Stimulated activated CD4-positive, alpha-beta T cell treated with anti-CD3 and anti-CD28 coated beads, Interleukin-1b, Interleukin-23, amount 100 ng/mL, for 24 hours (primary cell): Measurements from ENCODE around the gene ING3.

ENCODE experiments used
- DNase-seq, 4 experiments: peaks; one replicate each; pipeline ENCODE4 v3.0.0-alpha.2; 2020; ENCODE audit warnings: low read depth in 4 of 4, low spot score in 1 of 4

Gene ING3

DNA sequence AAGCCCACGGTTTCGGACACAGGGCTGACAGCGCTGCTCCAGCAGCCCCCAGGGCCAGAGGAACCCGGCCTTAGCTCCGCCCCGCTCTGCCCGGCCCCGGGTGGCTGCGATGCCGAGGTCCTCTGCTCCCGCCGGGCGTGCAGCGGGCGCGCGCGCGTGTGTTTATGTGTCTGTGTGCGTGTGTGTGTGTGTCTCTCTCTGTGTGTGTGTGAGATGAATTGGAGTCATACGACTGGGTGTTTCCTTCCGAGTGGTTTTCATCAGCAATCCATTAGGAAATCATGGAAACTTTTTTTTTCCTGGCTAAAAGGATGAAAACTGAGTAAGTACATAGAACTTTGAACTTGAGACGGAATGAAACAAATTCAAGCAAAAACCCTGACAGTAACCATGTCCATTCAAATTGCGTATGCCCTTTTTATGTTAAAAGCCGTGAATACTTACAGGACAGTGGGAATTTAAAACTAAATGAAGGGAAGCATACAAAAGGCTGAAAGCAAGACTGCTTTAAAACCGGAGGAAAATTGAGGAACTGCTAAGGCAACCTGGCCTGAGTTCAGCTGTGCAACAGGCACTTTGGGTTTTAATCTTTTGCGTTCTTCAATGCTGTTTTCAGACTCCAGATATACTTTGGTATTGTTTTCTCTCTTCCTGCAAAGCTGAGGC, 38.1 kb downstream of the ING3 start, which contains the start of gene CPED1:
CPED1 (plus strand) TSS at position 121 of the 666 bp plus-strand sequence. CDS start 911 bp downstream, outside the sequence.
- DNase-seq, result peak in 2 of 4 experiments; percentile 10 to 18

DNA sequence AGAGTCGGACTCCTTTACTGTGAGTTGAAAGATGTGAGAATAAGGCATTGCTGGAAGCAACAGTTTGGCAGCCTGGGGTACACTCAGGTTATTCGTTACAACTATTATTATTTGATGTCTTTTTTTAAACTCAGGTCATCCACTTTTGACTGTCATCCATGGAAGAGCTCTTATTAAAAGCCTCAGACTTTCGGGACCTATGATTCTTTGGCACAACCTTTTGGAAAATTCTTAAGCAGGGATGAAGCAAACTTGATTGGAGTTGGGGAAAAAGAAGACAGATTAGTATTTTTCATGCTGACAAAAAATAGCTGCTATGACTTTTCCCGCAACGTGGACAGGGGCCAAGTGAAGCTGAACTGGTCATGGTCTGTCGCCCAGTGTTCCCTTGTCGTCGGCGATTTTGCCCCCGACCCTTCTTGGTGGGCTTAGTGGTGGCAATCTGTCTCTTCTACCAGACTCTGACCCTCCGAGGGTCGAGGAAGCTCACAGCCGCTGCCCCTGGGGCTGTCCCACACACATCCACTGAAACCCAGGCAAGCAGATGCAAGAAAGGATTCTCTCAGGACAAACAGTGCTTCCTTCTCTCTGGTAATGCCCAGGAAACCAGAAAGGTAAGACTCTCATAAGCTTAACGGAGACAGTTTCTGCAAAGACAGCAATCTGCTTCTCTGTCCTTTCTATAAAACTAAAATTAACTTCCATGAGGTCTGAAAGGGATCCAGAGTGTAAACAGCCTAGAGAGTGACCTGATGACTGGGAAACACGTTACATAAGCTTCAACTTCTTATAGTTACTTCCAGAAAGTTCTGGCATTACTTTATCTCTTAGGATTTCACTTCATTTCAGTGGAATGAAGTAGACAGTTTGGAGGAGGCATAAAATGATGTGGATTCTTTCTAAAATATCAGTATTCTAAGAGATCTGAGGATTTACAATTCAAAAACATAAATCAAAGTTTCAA, 39.0 kb downstream of the ING3 start:
- DNase-seq, result no peak

DNA sequence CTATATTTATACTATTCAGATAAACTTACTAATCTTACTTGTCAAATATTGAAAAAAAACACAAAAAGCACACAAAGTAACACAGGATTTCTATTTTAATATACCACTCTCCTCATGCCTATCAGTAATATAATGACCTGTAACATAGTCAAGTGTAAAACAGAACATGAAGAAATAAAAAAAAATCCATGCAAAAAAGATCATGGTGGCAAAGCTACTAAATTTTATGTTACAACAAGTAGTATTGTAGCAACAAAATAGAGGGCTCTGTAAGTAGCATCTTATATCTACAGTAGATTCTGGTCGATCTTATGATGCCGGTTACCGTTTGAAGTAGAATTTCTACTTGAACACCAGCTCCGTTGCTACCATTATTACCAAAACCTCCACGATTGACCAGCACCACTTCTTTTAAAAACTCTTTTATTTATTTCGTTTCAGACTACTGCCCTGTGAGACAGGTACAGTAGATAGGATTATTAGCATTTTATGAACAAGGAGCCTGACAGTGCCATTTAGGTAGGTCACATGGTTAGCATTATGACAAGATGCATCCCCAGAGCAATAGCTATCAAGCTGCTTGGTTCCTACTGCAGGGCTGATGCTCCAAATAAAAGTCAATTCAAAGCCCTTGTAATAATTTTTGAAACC, 40.0 kb downstream of the ING3 start:
- no peak for DNase-seq

DNA sequence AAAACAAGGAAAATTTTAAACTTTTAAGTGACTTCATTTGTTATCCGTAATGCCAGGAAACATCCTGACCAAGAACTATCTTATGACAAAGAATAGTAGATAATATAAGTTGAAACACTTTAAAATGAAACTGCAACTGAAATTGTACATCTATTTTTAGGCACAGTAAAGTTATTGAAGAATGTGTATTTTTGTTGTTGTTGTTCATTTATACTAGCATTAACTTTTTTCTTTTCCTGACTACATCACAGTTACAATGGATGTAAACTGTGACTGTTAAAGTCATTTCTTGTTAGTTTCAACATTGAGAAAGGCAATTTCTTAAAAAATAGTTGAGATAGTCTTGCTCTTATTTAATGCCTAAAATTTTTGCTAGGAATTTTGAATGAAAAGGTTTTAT, 40.6 kb downstream of the ING3 start:
- no peak for DNase-seq

DNA sequence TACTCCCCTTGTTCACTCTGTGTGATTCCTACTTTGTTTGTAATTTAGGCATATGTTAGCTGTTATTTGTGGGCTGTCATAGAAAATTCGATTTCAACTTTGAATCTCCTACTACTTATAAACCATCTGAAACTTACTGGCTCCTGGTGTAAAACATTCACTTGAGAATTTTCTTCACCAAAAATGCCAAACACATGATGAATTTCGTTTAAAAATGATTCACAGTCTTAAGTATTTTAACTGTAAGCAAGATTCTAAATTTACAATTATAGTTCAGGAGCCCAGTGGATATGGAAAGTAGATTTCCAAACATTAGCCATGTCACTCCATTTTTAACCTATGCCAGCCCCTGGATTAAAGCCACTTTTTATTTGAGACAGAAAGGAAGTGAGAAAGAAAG, 41.0 kb downstream of the ING3 start:
- no peak for DNase-seq

DNA sequence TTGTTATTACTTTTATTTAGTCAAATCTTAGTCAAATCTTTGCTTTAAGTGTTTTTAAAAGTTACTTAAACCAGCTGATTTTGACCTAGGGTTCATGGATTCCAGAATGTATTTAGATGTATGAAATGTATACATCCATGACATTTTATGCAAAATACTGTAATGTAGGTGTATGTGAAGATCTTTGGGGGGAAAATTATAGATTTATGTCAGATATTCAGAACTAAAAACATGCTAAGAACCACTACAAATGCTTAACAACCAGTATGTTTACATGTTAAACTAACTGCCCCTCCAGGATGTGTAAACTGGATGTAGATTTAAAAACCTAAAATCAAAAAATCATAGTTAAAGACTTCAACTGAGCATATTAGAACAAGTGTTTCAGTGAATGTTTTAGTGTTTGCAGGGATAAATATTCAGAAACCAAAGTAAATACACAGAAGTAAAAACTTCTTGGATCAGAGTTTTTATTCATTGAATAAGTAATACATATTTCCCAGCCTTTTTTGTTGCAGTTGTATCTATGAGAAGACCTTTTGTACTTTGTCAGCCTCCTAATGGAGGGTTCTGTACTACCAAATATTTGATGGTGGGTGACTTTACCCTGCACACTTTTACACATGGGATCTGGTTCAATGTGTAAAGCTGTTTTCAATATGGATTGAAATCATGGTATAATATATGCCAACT, 41.8 kb downstream of the ING3 start:
- DNase-seq, result no peak

DNA sequence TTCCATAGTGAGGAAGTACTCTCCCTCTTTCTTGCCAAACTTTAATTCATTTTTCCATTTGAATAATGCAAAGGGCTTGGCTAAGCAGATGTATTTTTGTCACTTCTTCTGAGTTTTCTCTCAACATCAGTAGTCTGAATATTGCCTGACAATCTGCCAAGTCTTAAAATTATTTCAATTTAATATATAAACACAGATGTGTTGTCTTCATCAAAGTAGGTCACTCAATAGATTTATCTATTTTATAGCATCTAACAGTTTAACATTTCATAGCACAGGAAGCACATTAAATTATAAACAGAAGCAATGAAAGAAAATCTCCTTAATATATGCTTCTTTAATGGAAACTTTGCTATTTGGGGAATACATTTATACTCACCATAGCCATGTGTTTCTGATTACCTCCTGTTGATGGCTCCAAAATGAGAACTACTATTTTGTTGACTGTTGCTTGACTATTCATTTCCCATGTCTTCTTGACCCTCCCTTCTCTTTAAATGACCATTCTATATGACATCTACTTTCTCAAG, 42.5 kb downstream of the ING3 start:
- DNase-seq, result no peak

DNA sequence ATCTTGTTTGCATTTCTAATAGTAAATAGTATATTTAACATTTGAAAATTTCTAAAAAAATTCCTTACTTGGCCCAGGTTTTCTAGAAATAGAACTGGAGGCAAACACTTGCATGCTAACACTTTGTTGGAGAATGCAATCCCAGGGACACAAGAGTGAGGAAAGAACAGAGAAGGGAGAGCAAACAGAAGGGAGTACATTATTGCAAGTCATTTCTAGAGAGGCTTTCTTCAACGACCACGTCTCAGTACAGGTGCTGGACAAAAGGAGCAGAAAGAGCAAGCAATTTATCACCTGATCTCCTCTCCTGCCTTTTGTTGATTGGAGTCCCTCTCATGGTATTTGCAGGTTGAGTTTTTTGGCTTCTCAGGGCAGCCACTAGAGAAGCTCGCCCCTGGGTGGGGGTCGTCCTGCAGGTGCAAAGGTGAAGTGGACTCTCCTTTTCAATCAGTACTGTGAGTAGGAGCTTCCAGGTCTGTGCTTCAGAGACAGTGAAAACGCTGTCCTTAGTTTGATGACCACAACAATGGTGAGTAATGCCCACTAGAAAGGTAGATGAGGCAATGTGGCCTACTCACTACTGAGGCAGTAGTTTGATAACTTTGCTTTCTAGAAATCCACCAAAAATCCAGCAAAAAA, 43.1 kb downstream of the ING3 start:
- no peak for DNase-seq

DNA sequence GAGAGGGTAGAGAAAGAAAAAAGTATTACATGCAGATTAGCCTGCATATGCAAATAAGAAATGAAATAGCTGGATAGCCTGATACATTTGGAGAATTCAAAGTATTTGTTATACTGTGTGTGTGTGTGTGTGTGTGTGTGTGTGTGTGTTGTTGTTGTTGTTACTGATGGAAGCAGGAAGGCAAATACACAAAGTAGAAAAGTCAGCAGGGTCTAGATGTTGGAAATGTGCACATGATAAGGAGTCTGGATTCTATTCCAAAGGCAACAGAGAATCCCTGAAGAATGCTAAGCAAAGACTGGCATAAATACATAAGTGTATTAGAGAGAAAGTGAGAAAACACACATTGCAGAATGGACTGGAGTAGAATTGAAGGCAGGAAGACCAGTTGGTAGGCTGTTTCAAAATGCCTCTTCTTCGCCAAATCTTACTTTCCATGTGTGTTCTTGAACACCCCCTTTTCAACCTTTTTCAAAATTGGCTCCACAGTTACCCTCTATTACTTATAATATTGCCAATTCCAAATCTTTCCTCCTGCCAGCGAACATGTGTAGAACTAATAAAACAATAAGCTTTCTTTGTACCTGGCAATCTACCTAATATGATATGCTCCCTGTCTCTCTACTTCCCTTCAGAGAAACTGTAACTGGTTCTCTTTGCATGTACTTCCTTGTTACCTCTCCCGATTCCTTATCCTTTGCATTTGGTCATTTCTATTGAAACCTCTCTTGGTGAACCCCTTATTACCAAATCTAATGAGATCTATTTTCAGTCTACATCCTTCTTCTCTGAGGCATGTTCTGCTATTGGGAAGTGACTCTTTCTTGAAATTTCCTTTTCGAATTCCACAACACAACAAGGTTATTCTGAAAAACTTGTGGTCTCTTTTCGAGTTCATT, 44.2 kb downstream of the ING3 start:
- DNase-seq, result no peak

DNA sequence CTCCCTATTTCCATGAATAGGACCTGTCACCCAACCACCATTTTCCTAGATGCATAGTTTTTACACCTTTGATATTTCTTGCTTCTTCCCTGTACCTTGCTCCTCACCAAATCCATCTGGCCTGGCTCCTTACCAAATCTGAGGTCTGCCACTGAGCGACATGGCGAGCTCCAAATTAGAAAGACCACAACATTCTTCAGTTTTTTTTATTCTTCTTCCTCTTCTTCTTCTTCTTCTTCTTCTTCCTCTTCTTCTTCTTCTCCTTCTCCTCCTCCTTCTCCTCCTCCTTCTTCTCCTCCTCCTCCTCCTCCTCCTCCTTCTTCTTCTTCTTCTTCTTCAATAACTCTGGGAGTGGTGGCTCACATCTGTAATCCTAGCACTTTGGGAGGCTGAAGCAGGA, 45.1 kb downstream of the ING3 start:
- no peak for DNase-seq

DNA sequence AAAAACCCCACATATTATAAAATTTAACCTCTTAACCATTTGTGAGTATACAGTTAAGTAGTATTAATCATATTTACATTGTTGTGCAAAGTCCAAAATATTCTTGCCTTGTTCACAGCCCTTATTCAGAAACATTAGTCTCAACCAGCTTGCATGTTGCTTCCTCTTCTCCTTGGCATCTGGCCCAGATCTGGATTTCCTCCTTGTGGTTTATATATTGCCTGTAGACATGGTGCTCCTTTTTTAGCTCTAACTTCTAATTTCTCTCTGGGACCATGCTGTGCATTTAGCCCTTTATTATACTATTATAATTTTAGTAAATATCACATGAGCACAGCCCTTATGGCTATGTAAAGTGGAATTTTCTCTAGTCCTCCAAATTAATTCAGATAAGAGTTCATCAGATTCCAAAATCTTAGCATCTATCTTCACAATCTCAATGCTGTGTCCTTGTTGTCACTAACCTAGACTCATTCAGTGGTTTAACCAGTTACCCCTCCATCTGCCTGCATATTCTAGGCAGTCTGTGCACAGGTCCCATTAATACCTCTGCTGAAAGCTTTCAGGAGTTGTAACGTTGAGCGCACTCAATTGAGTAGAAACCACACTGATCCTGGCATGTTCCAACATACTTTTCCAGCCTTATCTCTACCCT, 45.9 kb downstream of the ING3 start:
- DNase-seq, result no peak

DNA sequence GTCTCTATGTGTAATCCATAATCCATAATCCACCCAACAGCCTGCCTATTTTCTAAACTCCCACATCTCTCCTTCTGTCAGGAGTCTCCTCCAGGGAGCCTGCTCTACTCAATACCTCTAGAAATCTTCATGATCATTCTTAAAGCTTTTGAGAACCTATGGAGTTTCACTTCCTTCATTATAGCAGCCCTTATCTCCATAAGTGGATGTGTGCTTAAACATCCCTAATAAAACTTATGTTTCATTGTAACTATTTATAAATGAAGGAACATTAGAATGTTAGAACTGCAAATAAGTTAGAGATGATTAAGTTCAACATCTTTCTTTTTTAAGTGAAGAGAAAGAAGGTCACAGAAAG, 46.4 kb downstream of the ING3 start:
- DNase-seq, result no peak

DNA sequence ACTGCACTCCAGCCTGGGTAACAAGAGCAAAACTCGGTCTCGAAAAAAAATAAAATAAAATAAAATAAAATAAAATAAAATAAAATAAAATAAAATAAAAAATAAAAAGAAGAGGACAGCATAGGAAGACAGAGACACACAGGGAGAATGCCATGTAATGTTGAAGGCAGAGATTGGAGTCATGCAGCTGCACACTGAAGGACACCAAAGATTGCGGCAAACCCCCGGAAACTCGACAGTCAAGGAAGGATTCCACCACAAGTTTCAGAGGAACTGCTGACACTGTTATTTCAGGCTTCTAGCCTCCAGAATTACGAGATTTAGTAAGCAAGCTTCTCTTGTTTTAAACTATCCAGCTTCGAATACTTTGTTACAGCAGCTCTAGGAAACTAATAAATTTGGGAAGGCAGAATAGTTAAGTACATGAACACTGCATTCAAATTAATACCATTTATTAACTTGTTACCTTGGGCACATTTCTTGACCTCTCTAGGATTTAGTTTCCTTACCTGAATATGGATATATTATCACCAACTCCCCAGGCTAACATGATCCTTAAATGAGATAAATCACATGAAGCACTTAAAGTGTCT, 47.4 kb downstream of the ING3 start:
- no peak for DNase-seq

DNA sequence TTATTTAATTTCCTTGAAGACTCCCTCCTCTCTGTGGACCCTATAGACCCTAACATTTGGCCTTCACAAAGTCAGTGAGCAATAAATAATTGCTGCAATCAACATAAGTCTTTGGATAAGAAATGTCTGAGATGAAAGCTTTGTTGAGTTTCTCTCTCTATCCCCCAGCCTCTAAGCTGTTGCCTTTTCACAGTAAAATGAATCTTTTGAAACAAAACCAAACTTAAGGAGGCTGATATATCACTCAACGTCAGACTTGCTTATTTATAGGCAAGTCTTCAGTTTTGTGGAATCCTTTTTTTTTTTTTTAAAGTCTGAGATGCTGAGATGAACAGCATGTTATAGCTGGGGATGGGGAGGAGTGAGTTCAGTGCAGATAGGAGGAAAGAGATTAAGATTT, 47.9 kb downstream of the ING3 start:
- no peak for DNase-seq

DNA sequence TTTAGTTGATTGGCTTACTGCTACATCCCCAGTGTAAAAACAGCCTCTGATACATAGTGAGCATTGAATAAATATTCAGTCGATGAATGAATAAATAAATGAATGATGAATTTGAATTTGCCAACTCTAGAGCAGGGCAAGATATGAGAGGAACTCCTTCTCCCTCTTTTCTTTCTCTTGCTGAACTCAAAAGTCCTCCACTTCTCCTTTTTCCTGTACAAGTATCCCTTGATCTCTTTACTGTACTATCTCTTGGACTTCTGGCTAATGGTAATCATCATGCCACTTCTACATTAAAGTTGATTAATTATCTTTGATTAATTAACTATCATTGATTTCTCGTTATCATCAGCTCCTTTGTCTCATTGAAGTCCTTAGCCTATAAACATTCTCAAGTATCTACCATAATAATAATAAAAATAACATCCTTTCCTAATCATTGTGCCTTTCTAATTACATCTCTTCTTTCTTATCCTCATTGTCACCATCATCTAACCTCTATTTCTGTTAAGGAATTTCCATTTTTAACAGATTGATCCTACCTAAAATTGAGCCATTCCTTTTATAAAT, 48.5 kb downstream of the ING3 start:
- DNase-seq, result no peak

DNA sequence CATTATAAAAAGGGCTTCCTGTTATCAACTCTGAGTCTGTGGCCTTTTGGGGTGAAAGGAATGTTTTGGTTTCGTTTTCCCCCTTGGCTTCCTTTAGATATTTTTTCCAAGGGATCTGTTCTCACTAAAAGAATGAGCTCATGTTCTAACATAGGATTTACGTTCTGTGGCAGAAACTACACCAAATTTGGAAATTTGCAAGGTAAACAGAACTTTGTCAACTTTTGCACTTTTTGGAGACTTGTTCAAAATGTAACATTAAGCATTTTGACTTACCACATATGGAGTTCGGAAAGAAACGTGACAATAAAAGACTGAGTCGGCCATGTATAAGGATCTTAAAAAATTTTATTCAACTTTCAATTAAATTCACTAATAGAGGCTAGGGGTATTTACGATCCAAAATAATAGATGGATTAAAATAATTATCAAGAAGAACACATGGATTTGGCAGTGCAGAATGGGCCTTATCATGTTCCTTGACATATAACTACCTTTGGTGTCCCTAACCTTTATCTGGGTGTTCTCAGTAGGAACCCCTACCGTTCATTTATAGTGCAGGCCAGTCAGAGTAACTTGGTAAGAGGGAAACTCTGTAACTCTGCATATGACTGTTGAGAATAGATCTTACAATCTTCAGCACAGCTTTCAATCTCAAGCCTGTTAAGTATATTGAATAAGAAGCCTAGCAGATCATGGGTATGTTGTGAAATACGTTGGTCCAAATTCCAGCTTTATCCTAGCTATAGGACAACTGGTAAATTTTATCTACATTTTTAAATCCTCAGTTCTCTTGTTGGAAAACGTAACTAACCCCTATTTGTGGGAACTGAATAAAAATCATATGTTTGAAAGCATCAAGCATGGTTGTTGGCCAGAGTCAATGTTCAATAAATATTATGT, 49.8 kb downstream of the ING3 start:
- DNase-seq, result no peak

DNA sequence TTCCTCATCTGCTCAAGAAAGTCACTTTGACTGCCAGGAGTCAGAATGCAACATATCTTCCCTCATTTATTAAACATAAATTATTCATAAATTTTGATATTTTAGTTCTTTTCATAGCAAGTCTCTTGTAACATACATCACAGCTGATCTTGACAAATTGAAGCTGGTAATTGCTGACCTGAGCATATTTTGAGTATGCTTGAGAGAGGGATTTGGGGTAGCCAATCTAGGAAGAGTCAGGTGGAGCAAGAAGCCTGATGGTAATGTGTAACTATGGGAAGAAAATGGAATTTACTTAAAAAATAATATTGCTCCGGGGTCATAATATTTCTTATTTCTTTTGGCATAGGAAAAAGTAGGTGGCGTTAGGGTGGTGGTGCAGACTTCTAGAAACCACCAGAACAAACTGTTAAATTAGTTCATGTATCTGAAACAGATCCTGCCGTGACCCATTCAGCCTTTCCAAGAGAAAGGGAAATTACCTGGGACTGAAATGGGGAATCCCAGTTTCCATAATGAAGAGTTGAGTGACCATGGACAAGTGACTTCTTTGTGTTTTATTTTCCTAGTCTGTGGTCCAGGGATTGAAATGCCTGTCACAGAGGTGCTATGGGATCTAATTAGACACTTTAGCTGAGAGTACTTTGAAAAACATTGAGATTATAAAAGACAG, 50.8 kb downstream of the ING3 start:
- no peak for DNase-seq
